HG03342 (cell line): ENCODE measurements around the gene SSTR1.

Experiments used
- ATAC-seq: cut with Tn5 transposase; IDR thresholded peaks from one replicate; pipeline ENCODE4 v1.9.1; 2021; ENCODE audit warnings: mild to moderate bottlenecking, moderate library complexity; ENCODE audit not compliant: unreplicated experiment

The SSTR1 gene

GRCh38 chr14:38202444-38203191 lies 5.1 kb upstream of the SSTR1 start:
- ATAC-seq: no peak

DNA sequence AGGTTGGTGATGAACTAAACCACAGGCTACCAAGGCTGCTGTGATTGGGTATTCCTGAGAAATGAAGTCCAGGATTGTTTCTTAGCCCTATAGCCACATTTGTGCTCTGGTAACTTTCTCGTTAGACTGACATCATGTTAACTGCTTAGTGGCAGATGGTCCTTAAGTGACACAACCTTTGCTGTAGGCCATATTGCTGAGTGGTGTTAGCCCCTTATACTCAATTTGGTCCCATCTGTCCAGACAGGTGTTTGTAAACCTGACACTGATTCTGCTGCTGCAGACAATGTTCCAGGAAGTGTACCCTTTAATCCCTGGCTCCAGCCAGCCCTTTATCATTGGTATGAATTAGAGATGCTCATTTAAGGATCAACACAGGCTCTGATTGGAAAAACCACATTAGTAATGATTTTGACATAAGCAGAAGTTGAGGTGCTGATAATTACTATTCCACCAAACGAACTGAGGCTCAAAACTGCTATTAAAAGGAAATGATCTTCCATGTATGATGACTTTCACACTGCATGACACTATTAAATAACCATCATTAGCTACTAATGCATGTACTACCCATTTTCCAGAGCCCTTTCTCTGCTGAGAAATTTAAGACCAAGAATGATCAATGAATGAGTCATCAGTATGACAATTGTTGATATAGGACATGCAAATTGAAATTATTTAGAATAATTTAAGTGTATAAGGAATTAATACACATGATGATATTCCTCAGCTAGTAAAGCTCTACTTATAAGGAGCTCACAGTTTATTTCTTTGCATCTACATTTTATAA lies 3.6 kb upstream of the SSTR1 start:
- ATAC-seq: no peak

DNA sequence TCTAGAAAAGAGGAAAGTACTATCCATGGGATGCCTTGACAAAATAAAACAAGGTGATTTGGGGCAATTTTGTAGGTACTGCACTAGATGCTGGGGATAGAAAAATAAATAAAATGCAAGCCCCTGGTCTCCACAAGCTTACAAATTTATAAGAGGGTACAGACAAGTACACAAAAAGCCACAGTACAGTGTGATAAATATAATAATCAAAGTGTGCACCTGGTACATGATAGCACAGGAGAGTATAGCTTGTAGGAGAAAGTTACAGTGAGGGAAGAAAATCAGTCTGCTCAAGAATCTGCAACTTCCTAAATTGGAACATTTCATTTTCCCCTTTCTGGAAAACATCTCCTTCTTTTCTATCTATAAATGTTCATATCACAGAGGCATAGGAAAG lies 3.0 kb upstream of the SSTR1 start:
- no peak for ATAC-seq

GRCh38 chr14:38205119-38205813 lies 2.4 kb upstream of the SSTR1 start:
- no peak for ATAC-seq

GRCh38 chr14:38205949-38206665 lies 1.6 kb upstream of the SSTR1 start:
- ATAC-seq: no peak

- no peak for ATAC-seq
These were observed 871 bp upstream of the SSTR1 start for GRCh38 chr14:38206689-38207376.

GRCh38 chr14:38207377-38207735 lies 348 bp upstream of the SSTR1 start:
- no peak for ATAC-seq

DNA sequence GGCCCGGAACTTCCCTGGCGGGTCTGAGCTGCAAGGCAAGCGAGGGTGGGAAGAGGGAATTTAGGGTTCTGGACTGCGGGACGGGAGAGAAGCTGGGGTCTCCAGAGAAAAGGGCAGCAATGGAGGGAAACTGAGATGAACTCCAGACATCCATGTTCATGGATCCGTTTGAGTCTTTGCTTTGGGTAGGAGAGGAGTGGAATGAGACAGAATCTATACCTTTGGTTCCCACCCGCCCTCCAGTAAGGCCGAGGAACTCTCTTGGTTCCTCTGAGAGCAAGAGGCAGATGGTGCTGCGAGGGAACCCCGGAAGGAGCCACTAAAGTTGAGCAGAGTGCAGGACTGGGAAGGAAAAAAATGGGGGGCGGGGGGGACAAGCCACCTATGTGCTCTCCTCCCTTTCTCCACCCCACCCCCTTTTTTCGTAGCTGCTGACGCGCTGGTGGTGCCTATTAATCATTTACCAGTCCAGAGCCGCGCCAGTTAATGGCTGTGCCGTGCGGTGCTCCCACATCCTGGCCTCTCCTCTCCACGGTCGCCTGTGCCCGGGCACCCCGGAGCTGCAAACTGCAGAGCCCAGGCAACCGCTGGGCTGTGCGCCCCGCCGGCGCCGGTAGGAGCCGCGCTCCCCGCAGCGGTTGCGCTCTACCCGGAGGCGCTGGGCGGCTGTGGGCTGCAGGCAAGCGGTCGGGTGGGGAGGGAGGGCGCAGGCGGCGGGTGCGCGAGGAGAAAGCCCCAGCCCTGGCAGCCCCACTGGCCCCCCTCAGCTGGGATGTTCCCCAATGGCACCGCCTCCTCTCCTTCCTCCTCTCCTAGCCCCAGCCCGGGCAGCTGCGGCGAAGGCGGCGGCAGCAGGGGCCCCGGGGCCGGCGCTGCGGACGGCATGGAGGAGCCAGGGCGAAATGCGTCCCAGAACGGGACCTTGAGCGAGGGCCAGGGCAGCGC lies 1.2 kb downstream of the SSTR1 start:
- no peak for ATAC-seq

GRCh38 chr14:38209572-38210557 lies 2.2 kb downstream of the SSTR1 start:
- ATAC-seq: no peak

DNA sequence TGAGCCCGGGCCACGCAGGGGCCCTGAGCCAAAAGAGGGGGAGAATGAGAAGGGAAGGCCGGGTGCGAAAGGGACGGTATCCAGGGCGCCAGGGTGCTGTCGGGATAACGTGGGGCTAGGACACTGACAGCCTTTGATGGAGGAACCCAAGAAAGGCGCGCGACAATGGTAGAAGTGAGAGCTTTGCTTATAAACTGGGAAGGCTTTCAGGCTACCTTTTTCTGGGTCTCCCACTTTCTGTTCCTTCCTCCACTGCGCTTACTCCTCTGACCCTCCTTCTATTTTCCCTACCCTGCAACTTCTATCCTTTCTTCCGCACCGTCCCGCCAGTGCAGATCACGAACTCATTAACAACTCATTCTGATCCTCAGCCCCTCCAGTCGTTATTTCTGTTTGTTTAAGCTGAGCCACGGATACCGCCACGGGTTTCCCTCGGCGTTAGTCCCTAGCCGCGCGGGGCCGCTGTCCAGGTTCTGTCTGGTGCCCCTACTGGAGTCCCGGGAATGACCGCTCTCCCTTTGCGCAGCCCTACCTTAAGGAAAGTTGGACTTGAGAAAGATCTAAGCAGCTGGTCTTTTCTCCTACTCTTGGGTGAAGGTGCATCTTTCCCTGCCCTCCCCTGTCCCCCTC lies 3.0 kb downstream of the SSTR1 start:
- no peak for ATAC-seq

DNA sequence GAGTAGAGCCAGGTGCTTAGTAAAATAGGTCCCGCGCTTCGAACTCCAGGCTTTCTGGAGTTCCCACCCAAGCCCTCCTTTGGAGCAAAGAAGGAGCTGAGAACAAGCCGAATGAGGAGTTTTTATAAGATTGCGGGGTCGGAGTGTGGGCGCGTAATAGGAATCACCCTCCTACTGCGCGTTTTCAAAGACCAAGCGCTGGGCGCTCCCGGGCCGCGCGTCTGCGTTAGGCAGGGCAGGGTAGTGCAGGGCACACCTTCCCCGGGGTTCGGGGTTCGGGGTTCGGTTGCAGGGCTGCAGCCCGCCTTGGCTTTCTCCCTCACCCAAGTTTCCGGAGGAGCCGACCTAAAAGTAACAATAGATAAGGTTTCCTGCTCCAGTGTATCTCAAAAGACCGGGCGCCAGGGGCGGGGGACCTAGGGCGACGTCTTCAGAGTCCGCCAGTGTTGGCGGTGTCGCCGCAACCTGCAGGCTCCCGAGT lies 3.6 kb downstream of the SSTR1 start:
- no peak for ATAC-seq

DNA sequence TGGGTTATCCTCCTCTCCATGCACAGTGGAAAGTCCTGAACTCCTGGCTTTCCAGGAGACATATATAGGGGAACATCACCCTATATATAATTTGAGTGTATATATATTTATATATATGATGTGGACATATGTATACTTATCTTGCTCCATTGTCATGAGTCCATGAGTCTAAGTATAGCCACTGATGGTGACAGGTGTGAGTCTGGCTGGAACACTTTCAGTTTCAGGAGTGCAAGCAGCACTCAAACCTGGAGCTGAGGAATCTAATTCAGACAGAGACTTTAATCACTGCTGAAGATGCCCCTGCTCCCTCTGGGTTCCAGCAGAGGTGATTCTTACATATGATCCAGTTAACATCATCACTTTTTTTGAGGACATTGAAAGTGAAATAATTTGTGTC lies 4.4 kb downstream of the SSTR1 start:
- ATAC-seq: no peak

DNA sequence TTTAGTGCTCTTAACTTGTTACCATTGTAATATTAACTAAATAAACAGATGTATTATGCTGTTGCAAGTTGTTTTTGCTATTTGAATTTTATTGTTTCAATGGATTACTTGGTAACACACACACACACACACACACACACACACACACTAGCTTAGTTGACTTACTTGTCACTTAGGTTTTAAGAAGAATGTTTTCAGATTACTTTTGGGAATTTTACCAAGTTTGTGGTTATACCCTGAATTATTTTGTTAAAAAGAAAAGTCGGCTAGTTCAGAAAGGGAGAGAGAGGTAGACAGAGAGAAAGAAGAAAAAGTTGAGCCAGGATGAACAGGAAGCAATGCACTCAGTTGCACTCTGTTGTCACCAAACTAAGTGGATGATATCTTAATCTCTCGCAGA lies 5.3 kb downstream of the SSTR1 start:
- no peak for ATAC-seq

GRCh38 chr14:38217553-38217952 lies 9.8 kb downstream of the SSTR1 start:
- no peak for ATAC-seq

- ATAC-seq: no peak
These were observed 13.4 kb downstream of the SSTR1 start for GRCh38 chr14:38221077-38221476.

DNA sequence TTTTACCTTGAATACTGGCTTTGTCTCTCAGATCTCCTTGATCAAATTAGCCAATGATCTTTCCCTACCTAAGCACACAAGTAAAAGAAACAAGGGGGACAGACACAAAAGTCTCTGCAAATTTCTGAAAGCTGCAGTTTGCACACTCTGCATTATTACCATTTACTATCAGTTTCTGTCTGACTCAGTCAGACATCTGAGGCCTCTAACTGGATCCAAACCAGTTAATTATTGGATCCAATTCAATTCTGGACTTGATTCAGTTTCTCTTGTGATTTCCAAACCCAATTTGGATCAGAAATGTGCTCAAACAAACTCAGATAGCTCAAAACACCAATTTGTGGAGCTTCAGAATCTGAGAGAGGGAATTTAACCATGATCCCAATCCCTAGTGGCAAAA lies 16.6 kb downstream of the SSTR1 start:
- no peak for ATAC-seq

- ATAC-seq: no peak
These were observed 18.2 kb downstream of the SSTR1 start for GRCh38 chr14:38225946-38226345.

DNA sequence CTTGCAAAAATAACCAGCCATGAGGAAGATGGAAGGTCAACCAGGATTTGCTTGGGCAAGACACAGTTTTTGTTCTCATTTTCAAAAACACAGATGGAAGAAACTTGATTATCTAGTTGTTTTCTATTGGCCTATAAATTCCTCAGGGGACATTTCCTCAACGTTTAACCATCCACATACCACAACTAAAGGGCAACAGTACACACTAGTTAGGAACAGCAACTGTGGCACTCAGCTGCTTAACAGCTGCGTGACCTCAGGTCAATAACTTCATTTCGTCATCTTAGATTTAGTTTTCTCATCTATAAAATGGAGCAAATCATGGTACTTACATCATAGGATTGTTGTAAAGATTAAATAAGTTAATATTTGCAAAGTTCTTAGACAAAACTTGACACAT lies 18.7 kb downstream of the SSTR1 start:
- ATAC-seq: no peak
